Upper lobe of left lung (tissue), 4 donors: Measurements from ENCODE around the gene CTSE.

Experiments
- EP300 ChIP-seq, 4 donors: sonication (generic); formaldehyde crosslinking; IDR thresholded peaks; one replicate each; pipeline ENCODE4 v1.5.1; 2017; ENCODE audit warnings: antibody characterized with exemption in 4 of 4, control low read depth in 2 of 4
- POLR2A ChIP-seq, 4 donors: fragments of 450-650 bp; IDR thresholded peaks; one replicate each; pipeline ENCODE4 v1.5.1; 2016 to 2017; ENCODE audit warnings: antibody characterized with exemption in 4 of 4, mild to moderate bottlenecking in 2 of 4
- TF ChIP-seq, protein P1 (sequence below), 6 experiments: fragments of 450-650 bp in 4 of 6; fragments of 200-600 bp in 2 of 6; sonication (generic) in 2 of 6; IDR thresholded peaks; one replicate each; pipeline ENCODE4 v1.5.1; 2016 to 2019; ENCODE audit warnings: antibody characterized with exemption in 6 of 6

DNA sequence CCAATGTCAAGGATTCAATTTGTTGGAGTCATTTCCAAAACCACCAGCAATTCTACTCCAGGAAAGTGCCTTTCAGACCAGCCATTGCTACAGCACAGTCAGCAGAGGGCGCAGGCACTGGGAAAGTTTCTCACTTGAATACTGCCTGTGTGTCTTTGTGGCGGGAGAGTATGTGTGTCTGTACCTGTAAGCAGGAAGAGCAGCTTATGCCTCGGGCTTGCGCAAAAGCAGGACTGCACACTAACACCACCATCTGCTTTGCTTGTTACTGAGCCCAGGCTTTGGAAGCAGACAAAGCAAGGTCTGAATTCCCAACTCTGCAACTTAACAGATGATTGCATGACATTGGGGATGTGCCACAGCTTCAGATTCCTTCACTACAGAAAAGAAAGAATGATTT is 7.0 kb upstream of the CTSE start:
- no peak for TF ChIP-seq POLR2A (IDR thresholded peaks at IDR 0.05)
- TF ChIP-seq, protein P1, sequence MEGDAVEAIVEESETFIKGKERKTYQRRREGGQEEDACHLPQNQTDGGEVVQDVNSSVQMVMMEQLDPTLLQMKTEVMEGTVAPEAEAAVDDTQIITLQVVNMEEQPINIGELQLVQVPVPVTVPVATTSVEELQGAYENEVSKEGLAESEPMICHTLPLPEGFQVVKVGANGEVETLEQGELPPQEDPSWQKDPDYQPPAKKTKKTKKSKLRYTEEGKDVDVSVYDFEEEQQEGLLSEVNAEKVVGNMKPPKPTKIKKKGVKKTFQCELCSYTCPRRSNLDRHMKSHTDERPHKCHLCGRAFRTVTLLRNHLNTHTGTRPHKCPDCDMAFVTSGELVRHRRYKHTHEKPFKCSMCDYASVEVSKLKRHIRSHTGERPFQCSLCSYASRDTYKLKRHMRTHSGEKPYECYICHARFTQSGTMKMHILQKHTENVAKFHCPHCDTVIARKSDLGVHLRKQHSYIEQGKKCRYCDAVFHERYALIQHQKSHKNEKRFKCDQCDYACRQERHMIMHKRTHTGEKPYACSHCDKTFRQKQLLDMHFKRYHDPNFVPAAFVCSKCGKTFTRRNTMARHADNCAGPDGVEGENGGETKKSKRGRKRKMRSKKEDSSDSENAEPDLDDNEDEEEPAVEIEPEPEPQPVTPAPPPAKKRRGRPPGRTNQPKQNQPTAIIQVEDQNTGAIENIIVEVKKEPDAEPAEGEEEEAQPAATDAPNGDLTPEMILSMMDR (IDR thresholded peaks at IDR 0.05): peak; percentile 46 to 72 (median 62)
- no peak for TF ChIP-seq EP300 (IDR thresholded peaks at IDR 0.05)
